Measurements from ENCODE around the gene EBF4. TPM values are rescaled to one million over a fixed set of nuclear protein-coding genes. Genes with fewer than 3 reads are reported as not detected.

The EBF4 gene
- total and polyA plus RNA-seq, 2 of the 8 experiments (the other 6 are each of a cell fraction or from before 2014, with no cell fraction given), result 1.2 to 2.9 TPM

- Histone ChIP-seq H4K8ac (ENCODE audit: extremely low read depth, insufficient read depth, low read length) (no peak overlapping the region), H2BK120ac (replicated peaks; ENCODE audit: low read depth, low read length) (no peak overlapping the region), H2BK12ac (ENCODE audit: low read depth, low read length) (no peak overlapping the region), H4K20me1 (replicated peaks in 1 of 2; ENCODE audit: control insufficient read depth in 1 of 2, insufficient read depth in 2 of 2, low read length in 2 of 2) (no peaks in the 10 kb centered on the region), H2BK20ac (ENCODE audit: low read length) (no peak overlapping the region), H2AFZ (ENCODE audit: low read length) (no peak overlapping the region), H3K4me3 (ENCODE audit: extremely low read depth in 1 of 4, insufficient read depth in 2 of 4, low read depth in 3 of 4, low read length in 4 of 4) (no peak overlapping the region), H3K9ac (replicated peaks in 1 of 4; ENCODE audit: extremely low read depth in 1 of 4, low read depth in 3 of 4, low read length in 3 of 4) (no peak overlapping the region), H3K27ac (ENCODE audit: low read depth, low read length) (no peak overlapping the region), H3K9me3 (ENCODE audit: insufficient read depth in 2 of 2, low read depth in 1 of 2, low read length in 1 of 2) (no peaks in the 10 kb centered on the region; a peak in 1 of 4 replicates), H3K18ac (ENCODE audit: extremely low read depth, low read length) (no peak overlapping the region; the same call in 1 of the 2 replicates), H4K91ac (replicated peaks; ENCODE audit: insufficient read length, low read length) (no peak overlapping the region), H3K36me3 (ENCODE audit: control insufficient read depth in 2 of 4, insufficient read depth in 4 of 4, low read length in 3 of 4) (no peaks in the 10 kb centered on the region), H2BK15ac (ENCODE audit: low read length) (no peak overlapping the region), H3K4ac (replicated peaks; ENCODE audit: insufficient read length, low read depth, low read length) (no peak overlapping the region), H3K23ac (ENCODE audit: insufficient read length) (no peak overlapping the region), H3K4me1 (replicated peaks in 1 of 4; ENCODE audit: control insufficient read depth in 3 of 4, insufficient read depth in 4 of 4, low read length in 3 of 4) (peaks cover 0 to 3% (median 0%) of the 10 kb centered on the region in 4 experiments; a peak in 1 of 7 replicates), H3K79me2 (ENCODE audit: control insufficient read depth in 1 of 2, insufficient read depth in 2 of 2, low read length in 2 of 2) (no peaks in the 10 kb centered on the region), H3K4me2 (ENCODE audit: insufficient read depth in 1 of 2, low read depth in 2 of 2, low read length in 2 of 2) (no peak overlapping the region), H3K56ac (replicated peaks; ENCODE audit: insufficient read length, low read depth, low read length) (no peak overlapping the region), H4K5ac (ENCODE audit: insufficient read length, low read depth, low read length) (no peak overlapping the region), H3K79me1 (ENCODE audit: low read depth, low read length) (no peaks in the 10 kb centered on the region), H3K23me2 (ENCODE audit: low read depth, low read length) (no peaks in the 10 kb centered on the region), H3K27me3 (replicated peaks in 1 of 4; ENCODE audit: control insufficient read depth in 3 of 4, extremely low read depth in 1 of 4, insufficient read depth in 3 of 4, low read length in 3 of 4) (no peaks in the 10 kb centered on the region), H3K14ac (ENCODE audit: insufficient read length) (no peak overlapping the region), H2AK5ac (ENCODE audit: low read depth, low read length) (no peak overlapping the region), H2BK5ac (ENCODE audit: low read depth, low read length) (no peak overlapping the region)
- DNase-seq (ENCODE audit: low read depth in 1 of 2, low spot score in 2 of 2) (no peak), FAIRE-seq (no peak)
- ChIA-PET CTCF (ENCODE audit: partially characterized antibody) (interaction anchor here (0.6 to 5.1 kb wide), 7 partner anchors 16 to 981 kb away, joined by 3 to 19 read pairs (median 4); no protein-coding TSS in a partner anchor), POLR2A (ENCODE audit: partially characterized antibody) (interaction anchor here (1.2 kb wide), 1 partner anchor 14 kb away, joined by 3 read pairs; no protein-coding TSS in a partner anchor)
- WGBS, 2 experiments (ENCODE audit: extremely low coverage in 1 of 2, insufficient coverage in 1 of 2, insufficient read length in 1 of 2, insufficient replicate concordance in 2 of 2, low coverage in 1 of 2, low lambda C conversion rate in 2 of 2, missing lambda C conversion rate in 1 of 2), result 70% methylated on average over 12 of the region's 12 CpGs; no CpG with 5 or more reads in 1 of the 2 experiments
- TF ChIP-seq MAX (IDR thresholded peaks at IDR 0.05), result no peak
- TF ChIP-seq SIN3A (conservative IDR thresholded peaks at IDR 0.05 in 1 of 2, IDR thresholded peaks at IDR 0.05 in 1 of 2; ENCODE audit: low read depth in 1 of 2, low read length in 2 of 2), result no peak
- 0 out of 2 replicates have a peak, but pooled peaks have one; percentile 11 for TF ChIP-seq E2F6 (IDR thresholded peaks at IDR 0.05)
- TF ChIP-seq SIX5 (IDR thresholded peaks at IDR 0.05; ENCODE audit: low read depth, low read length), result no peak
- no peak for TF ChIP-seq CBX5 (IDR thresholded peaks at IDR 0.05; ENCODE audit: low read depth, low read length)
- no peak for TF ChIP-seq TEAD4 (IDR thresholded peaks at IDR 0.05; ENCODE audit: low read depth, low read length)
- TF ChIP-seq, protein P1, sequence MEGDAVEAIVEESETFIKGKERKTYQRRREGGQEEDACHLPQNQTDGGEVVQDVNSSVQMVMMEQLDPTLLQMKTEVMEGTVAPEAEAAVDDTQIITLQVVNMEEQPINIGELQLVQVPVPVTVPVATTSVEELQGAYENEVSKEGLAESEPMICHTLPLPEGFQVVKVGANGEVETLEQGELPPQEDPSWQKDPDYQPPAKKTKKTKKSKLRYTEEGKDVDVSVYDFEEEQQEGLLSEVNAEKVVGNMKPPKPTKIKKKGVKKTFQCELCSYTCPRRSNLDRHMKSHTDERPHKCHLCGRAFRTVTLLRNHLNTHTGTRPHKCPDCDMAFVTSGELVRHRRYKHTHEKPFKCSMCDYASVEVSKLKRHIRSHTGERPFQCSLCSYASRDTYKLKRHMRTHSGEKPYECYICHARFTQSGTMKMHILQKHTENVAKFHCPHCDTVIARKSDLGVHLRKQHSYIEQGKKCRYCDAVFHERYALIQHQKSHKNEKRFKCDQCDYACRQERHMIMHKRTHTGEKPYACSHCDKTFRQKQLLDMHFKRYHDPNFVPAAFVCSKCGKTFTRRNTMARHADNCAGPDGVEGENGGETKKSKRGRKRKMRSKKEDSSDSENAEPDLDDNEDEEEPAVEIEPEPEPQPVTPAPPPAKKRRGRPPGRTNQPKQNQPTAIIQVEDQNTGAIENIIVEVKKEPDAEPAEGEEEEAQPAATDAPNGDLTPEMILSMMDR (IDR thresholded peaks at IDR 0.05; ENCODE audit: control extremely low read depth in 1 of 3, insufficient read depth in 1 of 3, low read depth in 1 of 3, low read length in 3 of 3), result peak in 2 of 3 experiments; percentile 29 to 38; a peak in 3 of 4 replicates
- TF ChIP-seq RAD21 (IDR thresholded peaks at IDR 0.05 in 1 of 2, conservative IDR thresholded peaks at IDR 0.05 in 1 of 2; ENCODE audit: low read depth in 2 of 2, low read length in 2 of 2), result peak in 1 of 2 experiments; percentile 1; a peak in 2 of 4 replicates
- TF ChIP-seq NRF1 (IDR thresholded peaks at IDR 0.05; ENCODE audit: low read depth, low read length), result no peak
Observed at GRCh38 chr20:2771631-2772080, 79.1 kb downstream of the EBF4 start.

All from H1 (cell line).